ENCODE data around the gene USP17L29.
"Not testable (repeated sequence)": the region's sequence is repeated elsewhere in the genome, so short reads cannot be mapped to it uniquely, and the experiment has no call there.

The USP17L29 gene

GRCh38 chr4:9353338-9353737, at the start of gene USP17L29:
Gene USP17L29, plus strand, starts transcription at chr4:9353638. Its CDS starts 0 bp downstream, at chr4:9353638.
- not testable (repeated sequence) for DNase-seq (ENCODE audit: low read depth in 2 of 2)

- DNase-seq (ENCODE audit: low read depth in 2 of 2), result not testable (repeated sequence)
Observed at GRCh38 chr4:9324191-9324590, 29.2 kb upstream of the USP17L29 start.

GRCh38 chr4:9324865-9325264, 28.6 kb upstream of the USP17L29 start, which contains the start of gene USP17L24:
Gene USP17L24, plus strand, starts transcription at chr4:9325165. Its CDS starts 0 bp downstream, at chr4:9325165.
- DNase-seq (ENCODE audit: low read depth in 2 of 2), result not testable (repeated sequence)

GRCh38 chr4:9329611-9330010, 23.8 kb upstream of the USP17L29 start, which contains the start of gene USP17L25:
Gene USP17L25, plus strand, starts transcription at chr4:9329911. Its CDS starts 0 bp downstream, at chr4:9329911.
- not testable (repeated sequence) for DNase-seq (ENCODE audit: low read depth in 2 of 2)

- DNase-seq (ENCODE audit: low read depth in 2 of 2), result not testable (repeated sequence)
Observed at GRCh38 chr4:9334358-9334757, 19.1 kb upstream of the USP17L29 start, which contains the start of gene USP17L26. Gene USP17L26, plus strand, starts transcription at chr4:9334658. Its CDS starts 0 bp downstream, at chr4:9334658.

GRCh38 chr4:9339103-9339502, 14.3 kb upstream of the USP17L29 start, which contains the start of gene USP17L5:
Gene USP17L5, plus strand, starts transcription at chr4:9339403. Its CDS starts 0 bp downstream, at chr4:9339403.
- not testable (repeated sequence) for DNase-seq (ENCODE audit: low read depth in 2 of 2)

GRCh38 chr4:9343848-9344247, 9.6 kb upstream of the USP17L29 start, which contains the start of gene USP17L27:
Gene USP17L27, plus strand, starts transcription at chr4:9344148. Its CDS starts 0 bp downstream, at chr4:9344148.
- not testable (repeated sequence) for DNase-seq (ENCODE audit: low read depth in 2 of 2)

- DNase-seq (ENCODE audit: low read depth in 2 of 2), result not testable (repeated sequence)
Observed at GRCh38 chr4:9348593-9348992, 4.8 kb upstream of the USP17L29 start, which contains the start of gene USP17L28. Gene USP17L28, plus strand, starts transcription at chr4:9348893. Its CDS starts 0 bp downstream, at chr4:9348893.

GRCh38 chr4:9350866-9351265, 2.6 kb upstream of the USP17L29 start:
- not testable (repeated sequence) for DNase-seq (ENCODE audit: low read depth in 2 of 2)

- DNase-seq (ENCODE audit: low read depth in 2 of 2), result not testable (repeated sequence)
Observed at GRCh38 chr4:9362829-9363228, 9.4 kb downstream of the USP17L29 start, which contains the start of gene USP17L30. Gene USP17L30, plus strand, starts transcription at chr4:9363129. Its CDS starts 0 bp downstream, at chr4:9363129.

- not testable (repeated sequence) for DNase-seq (ENCODE audit: low read depth in 2 of 2)
Observed at GRCh38 chr4:9379881-9380280, 26.4 kb downstream of the USP17L29 start.

- peak in 1 of 2 donors; percentile 30 for DNase-seq (ENCODE audit: low read depth in 2 of 2)
Observed at GRCh38 chr4:9381012-9381534, 27.6 kb downstream of the USP17L29 start.

- DNase-seq (ENCODE audit: low read depth in 2 of 2), result no peak
Observed at GRCh38 chr4:9384126-9384525, 30.7 kb downstream of the USP17L29 start.

GRCh38 chr4:9389001-9389400, 35.6 kb downstream of the USP17L29 start:
- not testable (repeated sequence) for DNase-seq (ENCODE audit: low read depth in 2 of 2)
